ENCODE measurements around the gene SPSB2.
"Not testable (repeated sequence)": the region's sequence is repeated elsewhere in the genome, so short reads cannot be mapped to it uniquely, and the experiment has no call there.

The SPSB2 gene, protein sequence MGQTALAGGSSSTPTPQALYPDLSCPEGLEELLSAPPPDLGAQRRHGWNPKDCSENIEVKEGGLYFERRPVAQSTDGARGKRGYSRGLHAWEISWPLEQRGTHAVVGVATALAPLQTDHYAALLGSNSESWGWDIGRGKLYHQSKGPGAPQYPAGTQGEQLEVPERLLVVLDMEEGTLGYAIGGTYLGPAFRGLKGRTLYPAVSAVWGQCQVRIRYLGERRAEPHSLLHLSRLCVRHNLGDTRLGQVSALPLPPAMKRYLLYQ

GRCh38 chr12:6873094-6874014 is at the start of gene SPSB2:
Gene SPSB2, minus strand, starts transcription at chr12:6873303. Its CDS starts 402 bp downstream, at chr12:6872901.
- DNase-seq (ENCODE audit: low read depth), result peak; percentile 99

- no peak for DNase-seq (ENCODE audit: low read depth)
These were observed 49.2 kb upstream of the SPSB2 start for GRCh38 chr12:6921996-6922946.

- DNase-seq (ENCODE audit: low read depth), result no peak
These were observed 48.4 kb upstream of the SPSB2 start for GRCh38 chr12:6921539-6921938.

GRCh38 chr12:6919588-6919987 is 46.5 kb upstream of the SPSB2 start:
- no peak for DNase-seq (ENCODE audit: low read depth)

DNA sequence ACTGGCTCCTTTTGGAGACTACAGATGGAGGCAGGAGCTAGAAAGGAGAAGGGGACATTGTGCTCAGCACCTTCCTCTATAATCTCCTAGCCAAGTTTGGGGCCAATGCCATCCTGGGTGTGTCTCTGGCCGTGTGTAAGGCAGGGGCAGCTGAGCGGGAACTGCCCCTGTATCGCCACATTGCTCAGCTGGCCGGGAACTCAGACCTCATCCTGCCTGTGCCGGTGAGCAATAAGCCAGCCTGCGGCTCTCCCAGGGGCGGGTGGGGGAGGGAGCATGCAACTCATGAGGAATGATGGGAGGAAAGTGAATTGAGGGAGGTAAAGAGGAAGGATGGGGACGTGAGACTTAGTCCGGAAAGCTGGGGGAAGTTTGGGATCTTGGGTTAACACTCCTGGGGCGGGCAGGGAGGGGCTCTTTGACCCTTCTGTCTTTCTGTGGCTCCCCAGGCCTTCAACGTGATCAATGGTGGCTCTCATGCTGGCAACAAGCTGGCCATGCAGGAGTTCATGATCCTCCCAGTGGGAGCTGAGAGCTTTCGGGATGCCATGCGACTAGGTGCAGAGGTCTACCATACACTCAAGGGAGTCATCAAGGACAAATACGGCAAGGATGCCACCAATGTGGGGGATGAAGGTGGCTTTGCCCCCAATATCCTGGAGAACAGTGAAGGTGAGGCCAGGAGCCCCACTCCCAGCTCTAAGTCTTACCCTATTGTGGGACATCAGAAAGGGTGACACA is 44.6 kb upstream of the SPSB2 start:
- no peak for DNase-seq (ENCODE audit: low read depth)

DNA sequence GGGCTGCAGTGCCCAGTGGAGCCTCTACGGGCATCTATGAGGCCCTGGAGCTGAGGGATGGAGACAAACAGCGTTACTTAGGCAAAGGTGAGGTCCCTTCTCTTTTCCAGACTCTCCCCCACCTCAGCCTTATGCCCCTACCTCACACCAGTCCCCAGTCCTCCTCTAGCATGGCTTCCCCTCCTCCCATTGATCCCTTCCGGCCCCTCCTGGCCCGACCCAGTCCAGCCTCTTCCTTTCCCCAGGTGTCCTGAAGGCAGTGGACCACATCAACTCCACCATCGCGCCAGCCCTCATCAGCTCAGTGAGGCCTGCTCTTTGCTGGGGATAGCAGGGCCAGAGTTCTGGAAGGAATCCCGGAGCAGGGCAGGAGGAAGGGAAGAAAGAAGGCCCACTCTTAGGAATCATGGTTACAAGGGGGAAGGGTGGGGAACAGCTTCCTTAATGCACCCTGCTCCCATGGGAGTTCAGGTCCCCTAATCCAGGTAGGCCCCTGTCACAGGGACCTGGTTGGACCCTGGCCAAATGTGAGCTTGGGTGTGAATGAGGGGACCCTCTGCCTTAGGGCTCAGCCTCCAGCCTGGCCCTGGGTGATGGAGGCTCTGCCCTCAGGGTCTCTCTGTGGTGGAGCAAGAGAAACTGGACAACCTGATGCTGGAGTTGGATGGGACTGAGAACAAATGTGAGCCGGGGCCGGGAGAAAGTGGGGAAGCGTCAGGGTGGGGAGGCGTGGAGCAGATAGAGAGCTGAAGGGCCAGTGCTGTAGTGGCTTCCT is 43.5 kb upstream of the SPSB2 start:
- no peak for DNase-seq (ENCODE audit: low read depth)

DNA sequence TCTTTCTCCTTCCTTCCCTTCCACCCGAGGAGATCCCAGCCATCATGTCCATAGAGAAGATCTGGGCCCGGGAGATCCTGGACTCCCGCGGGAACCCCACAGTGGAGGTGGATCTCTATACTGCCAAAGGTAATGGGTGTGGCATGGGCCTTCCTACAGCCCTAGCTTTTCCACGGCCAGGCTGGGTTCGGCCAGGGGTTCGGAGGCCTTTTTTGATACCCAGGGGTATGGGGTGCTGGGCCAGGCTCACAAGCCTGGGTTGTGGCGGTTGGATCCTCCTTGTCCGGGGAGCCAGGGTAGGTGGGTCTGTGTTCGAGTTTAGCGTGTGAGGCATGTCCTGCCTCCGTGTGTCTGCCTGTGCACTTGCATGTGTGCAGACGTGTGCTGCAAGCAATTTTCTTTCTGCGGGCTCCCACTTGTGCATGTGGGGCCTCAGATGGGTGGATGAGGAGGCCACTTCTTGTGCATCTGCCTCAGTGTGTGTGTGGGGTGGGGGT is 42.7 kb upstream of the SPSB2 start:
- no peak for DNase-seq (ENCODE audit: low read depth)

GRCh38 chr12:6914947-6915788 is 42.1 kb upstream of the SPSB2 start:
- DNase-seq (ENCODE audit: low read depth), result no peak

DNA sequence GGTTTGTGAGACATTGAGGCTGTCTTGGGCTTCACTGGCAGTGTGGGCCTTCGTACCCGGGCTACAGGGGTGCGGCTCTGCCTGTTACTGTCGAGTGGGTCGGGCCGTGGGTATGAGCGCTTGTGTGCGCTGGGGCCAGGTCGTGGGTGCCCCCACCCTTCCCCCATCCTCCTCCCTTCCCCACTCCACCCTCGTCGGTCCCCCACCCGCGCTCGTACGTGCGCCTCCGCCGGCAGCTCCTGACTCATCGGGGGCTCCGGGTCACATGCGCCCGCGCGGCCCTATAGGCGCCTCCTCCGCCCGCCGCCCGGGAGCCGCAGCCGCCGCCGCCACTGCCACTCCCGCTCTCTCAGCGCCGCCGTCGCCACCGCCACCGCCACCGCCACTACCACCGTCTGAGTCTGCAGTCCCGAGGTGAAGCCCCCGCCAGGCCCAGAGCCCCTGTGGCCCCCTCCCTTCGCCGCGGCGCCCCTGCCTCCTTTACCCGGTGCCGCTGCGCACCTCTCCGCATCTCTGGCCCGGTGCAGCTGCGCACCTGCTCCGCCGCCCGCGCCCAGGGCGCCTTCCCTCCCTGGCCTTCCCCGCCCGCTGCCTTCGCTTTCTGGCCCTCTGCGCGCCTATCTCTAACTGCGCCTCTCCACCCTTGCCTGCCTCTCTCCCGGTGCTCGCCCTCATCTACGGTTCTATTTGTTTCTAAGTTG is 41.3 kb upstream of the SPSB2 start, which contains the start of gene ENO2:
Gene ENO2 (plus strand): TSS at position 335 of the 701 bp plus-strand sequence. CDS start 1,253 bp downstream, outside the sequence.
- peak; percentile 64 for DNase-seq (ENCODE audit: low read depth)

DNA sequence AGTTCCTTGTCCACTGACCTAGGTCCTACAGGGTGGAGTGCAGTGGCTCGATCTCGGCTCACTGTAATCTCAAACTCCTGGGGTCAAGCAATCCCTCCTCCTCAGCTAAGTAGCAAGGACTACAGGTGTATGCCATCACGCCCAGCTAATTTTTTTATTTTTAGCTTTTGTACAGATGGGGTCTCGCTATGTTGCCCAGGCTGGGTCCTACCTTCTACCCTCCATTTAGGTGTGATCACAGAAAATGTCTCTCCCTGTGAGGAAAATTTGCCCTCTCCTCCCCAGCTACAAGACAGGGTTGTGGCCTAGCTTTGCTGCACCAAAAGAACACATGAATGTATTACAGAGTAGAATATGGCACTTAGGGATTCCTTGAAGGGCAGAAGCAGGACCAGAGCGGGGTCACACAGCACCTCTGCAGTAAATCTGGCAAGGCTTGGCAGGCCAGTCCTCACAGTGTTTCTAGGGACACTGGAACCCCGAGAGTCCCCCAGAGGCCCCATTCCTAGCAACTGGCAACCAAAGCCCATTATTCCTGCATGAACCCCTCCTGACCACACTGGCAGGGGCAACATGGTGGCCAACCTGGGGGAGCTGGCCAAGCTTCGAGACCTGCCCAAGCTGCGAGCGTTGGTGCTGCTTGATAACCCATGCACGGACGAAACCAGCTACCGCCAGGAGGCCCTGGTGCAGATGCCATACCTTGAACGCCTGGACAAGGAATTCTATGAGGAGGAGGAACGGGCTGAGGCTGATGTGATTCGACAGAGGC is 39.2 kb upstream of the SPSB2 start:
- DNase-seq (ENCODE audit: low read depth), result no peak

GRCh38 chr12:6909421-6910145 is 36.5 kb upstream of the SPSB2 start:
- DNase-seq (ENCODE audit: low read depth), result no peak

- not testable (repeated sequence) for DNase-seq (ENCODE audit: low read depth)
These were observed 35.0 kb upstream of the SPSB2 start for GRCh38 chr12:6908141-6908540.

GRCh38 chr12:6905414-6906040 is 32.4 kb upstream of the SPSB2 start:
- DNase-seq (ENCODE audit: low read depth), result no peak

DNA sequence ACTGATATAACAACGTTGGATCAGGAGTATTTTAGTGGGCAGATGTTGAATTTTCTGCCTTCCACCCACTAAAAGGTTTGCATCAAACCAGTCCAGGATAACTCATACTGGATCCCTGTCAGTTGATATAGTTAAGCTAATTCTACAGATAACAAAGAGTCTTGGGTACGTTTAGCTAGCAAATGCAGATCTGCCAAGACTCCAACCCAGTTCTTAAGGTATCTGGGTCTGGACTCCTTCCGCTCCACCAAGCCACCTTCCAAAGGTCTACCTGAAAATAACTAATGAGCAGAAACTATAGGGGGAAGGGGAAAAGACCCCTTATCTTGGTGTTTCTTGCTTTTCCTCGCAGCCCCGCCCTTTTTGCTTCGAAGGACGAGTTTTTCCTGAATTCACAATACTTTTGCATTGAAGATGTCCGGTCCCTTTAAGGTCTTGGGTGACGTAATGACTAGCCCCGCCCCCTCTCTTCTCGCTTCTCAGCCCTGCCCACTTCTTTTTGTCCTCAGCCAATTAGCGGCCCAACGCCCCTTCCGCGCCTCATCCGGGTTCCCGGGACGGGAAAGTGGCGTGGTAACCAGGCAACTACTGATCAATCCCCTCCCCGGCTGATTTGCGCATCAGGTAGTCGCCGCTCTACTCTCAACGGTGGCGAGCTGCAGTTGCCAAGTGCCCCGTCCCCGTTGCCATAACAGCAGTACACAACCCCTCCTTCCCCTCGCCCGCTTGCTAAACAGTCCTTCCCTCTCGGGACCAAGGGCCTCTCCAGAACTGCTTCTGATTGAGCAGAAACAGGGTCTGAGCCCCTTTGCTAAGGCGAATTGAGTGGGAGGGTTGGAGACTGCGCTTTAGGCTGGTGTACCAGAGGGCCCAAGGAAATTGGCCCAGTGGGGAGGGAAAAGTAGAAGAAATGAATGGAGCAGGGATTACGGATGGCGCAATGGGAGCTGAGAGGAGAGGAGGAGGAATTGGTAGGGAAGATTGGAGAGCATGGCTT is 31.5 kb upstream of the SPSB2 start, which contains the start of gene LRRC23:
Gene LRRC23 (plus strand): TSS at position 543 of the 997 bp plus-strand sequence. CDS start 812 bp downstream, outside the sequence.
- peak; percentile 97 for DNase-seq (ENCODE audit: low read depth)

DNA sequence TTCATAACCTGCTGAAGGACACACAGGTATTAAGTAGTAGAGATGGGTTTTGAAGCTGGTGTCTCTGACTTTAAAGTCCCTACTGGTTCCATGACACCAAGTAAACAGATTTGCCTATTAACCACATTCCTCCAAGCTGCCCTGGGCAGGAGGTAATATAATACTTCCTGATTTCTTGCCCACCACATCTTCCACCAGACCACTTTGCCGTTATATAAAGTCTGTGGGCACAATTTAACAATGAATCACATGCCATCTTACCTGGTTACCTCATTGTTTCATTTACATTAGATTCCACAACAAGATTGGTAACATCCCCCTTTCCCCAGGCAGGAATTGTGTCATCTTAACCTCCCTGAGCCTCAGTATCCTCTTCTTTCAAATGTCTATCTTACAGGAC is 30.6 kb upstream of the SPSB2 start:
- DNase-seq (ENCODE audit: low read depth), result no peak

All from stimulated activated CD8-positive, alpha-beta memory T cell treated with anti-CD3 and anti-CD28 coated beads, Interleukin-7, amount 100 ng/mL, for 24 hours (primary cell).